Measurements from ENCODE around the gene LMBR1. TPM values are rescaled to one million over a fixed set of nuclear protein-coding genes. Genes with fewer than 3 reads are reported as not detected.
A peak's percentile ranks its signal among the peaks of the same experiment; 100 is the strongest.

LMBR1 gene
- total RNA-seq, 4 donors from 2014 or later: 39.9 to 63.0 (median 59.0) TPM

DNA sequence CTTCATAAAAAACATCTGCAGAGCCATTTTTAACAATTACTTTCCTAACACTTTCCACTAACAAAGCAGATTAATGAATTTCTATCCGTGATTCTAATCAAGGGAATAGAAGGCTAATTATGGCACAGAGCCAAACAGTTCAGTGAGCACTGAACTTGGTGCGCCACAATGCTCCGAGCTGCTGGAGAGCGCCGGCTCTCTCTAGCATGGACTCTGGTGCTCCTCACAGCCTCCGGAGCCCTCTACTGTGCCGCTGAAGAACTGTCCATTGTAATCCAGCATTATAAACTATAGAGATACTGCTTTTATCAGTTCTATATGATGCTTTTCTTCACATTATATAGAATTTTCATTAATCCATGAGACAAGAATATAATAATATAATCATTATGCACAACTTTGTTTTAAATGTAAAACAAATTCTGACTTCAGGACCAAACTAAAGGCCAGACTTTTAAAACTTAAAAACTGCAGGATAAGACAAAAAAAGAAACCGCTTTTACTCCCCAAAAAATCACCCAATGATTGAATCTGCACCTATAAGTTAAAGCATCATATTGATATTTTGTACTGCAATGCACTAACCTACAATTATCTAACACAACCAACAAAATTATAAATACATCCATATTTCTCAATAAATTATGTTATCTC, 128.8 kb downstream of the LMBR1 start:
- 13 to 17% methylated on average over 8 of the region's 8 CpGs for WGBS, 2 donors (ENCODE audit: low coverage in 1 of 2)
- no peak overlapping the region for H3K27ac ChIP-seq
- TF ChIP-seq, protein P1, sequence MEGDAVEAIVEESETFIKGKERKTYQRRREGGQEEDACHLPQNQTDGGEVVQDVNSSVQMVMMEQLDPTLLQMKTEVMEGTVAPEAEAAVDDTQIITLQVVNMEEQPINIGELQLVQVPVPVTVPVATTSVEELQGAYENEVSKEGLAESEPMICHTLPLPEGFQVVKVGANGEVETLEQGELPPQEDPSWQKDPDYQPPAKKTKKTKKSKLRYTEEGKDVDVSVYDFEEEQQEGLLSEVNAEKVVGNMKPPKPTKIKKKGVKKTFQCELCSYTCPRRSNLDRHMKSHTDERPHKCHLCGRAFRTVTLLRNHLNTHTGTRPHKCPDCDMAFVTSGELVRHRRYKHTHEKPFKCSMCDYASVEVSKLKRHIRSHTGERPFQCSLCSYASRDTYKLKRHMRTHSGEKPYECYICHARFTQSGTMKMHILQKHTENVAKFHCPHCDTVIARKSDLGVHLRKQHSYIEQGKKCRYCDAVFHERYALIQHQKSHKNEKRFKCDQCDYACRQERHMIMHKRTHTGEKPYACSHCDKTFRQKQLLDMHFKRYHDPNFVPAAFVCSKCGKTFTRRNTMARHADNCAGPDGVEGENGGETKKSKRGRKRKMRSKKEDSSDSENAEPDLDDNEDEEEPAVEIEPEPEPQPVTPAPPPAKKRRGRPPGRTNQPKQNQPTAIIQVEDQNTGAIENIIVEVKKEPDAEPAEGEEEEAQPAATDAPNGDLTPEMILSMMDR (IDR thresholded peaks at IDR 0.05): peak in 2 of 4 experiments; percentile 37 to 56
- TF ChIP-seq POLR2AphosphoS5 (IDR thresholded peaks at IDR 0.05): no peak
- no peak for TF ChIP-seq EP300 (IDR thresholded peaks at IDR 0.05)
- no peak for TF ChIP-seq POLR2A (IDR thresholded peaks at IDR 0.05)
- H3K4me1 ChIP-seq: no peaks in the 10 kb centered on the region
- ATAC-seq: peak; percentile 72
- no peak overlapping the region for H3K4me3 ChIP-seq
- peaks cover 0 to 4% of the 10 kb centered on the region in 2 donors for H3K36me3 ChIP-seq
- H3K9me3 ChIP-seq: no peaks in the 10 kb centered on the region
- H3K27me3 ChIP-seq: no peaks in the 10 kb centered on the region

DNA sequence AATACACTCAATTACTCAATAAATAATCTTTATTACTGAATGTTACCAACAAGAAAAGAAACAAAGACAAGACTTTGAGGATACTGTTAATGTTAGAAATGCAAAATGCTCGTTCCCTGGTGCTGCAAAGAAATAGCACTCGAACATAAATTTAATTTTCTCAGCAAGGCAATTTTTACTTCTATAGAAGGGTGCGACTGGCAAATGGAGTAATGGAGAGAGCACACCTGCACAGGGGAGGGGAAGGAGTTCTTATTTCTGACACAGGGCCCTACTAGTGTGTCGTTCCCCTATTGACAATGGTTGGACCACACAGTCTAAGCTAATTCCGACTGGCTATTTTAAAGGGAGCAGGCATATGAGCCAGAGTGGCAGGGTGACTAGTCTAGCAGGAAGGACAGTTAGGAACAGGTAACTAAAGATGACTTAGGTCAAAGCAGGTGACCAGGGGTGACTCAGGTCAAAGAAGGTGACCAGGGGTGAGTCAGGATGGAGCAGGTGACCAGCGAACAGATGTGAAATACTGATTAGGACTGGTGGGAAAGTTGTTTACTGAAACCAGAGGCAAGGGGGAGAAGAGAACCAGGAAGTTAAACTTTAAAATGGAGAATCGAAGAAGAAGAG, 133.3 kb downstream of the LMBR1 start:
- H3K4me1 ChIP-seq: no peaks in the 10 kb centered on the region
- 95 to 96% methylated on average over 6 of the region's 7 CpGs for WGBS, 2 donors (ENCODE audit: low coverage in 1 of 2)
- no peak for TF ChIP-seq POLR2AphosphoS5 (IDR thresholded peaks at IDR 0.05)
- TF ChIP-seq, protein P1 (IDR thresholded peaks at IDR 0.05): no peak
- no peak for TF ChIP-seq EP300 (IDR thresholded peaks at IDR 0.05)
- TF ChIP-seq POLR2A (IDR thresholded peaks at IDR 0.05): no peak
- no peak overlapping the region for H3K4me3 ChIP-seq
- H3K27ac ChIP-seq: no peak overlapping the region
- H3K9me3 ChIP-seq: no peaks in the 10 kb centered on the region
- peaks cover 0 to 8% of the 10 kb centered on the region in 2 donors for H3K36me3 ChIP-seq
- ATAC-seq: no peak
- no peaks in the 10 kb centered on the region for H3K27me3 ChIP-seq

DNA sequence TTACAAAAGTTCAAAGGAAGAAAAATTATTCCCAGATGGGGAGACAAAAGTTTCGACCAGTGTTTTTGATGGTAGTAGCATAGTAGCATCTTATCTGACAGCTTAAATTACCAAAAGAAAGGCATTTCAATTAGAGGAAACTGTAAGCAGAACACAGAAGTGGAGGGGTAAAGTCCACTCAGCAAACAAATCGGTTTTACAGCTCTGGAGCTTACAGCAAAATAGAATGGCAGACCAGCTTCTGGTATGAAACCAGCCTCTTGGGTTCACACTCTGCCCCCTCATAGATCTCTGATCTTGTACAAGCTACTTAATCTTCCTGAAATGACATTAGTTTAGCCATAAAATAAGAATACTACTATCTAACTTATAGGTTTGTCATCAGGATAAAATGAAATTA, 133.8 kb downstream of the LMBR1 start:
- 91 to 100% methylated on average over 1 to 2 of the region's 2 CpGs for WGBS, 2 donors (ENCODE audit: low coverage in 1 of 2)

DNA sequence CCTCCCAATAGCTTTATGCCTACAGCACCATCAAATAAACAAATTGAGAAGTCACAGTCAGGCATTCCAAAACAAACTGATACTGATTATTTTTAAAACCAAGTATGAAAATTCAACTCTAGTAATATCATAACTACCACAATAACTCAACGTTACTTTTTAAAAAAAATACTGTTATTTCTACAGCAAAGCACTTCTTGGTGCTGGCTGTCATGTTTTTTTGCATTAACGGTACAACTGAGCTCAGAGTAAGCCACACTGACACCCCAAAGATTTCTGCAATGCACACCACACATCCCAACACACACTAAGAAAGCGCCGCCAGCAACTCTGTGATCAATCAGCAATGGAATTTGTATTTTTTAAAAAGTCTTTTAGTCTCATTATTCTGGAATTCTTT, 138.8 kb downstream of the LMBR1 start:
- Histone ChIP-seq H3K36me3 (peaks cover 0 to 30% of the 10 kb centered on the region in 2 donors), H3K9me3 (no peaks in the 10 kb centered on the region), H3K27ac (no peak overlapping the region), H3K27me3 (no peaks in the 10 kb centered on the region), H3K4me3 (no peak overlapping the region), H3K4me1 (no peaks in the 10 kb centered on the region)
- no peak for ATAC-seq
- no peak for TF ChIP-seq POLR2A (IDR thresholded peaks at IDR 0.05)
- no peak for TF ChIP-seq POLR2AphosphoS5 (IDR thresholded peaks at IDR 0.05)
- TF ChIP-seq, protein P1 (IDR thresholded peaks at IDR 0.05): no peak
- no peak for TF ChIP-seq EP300 (IDR thresholded peaks at IDR 0.05)
- 89 to 94% methylated on average over 4 of the region's 4 CpGs for WGBS, 2 donors (ENCODE audit: low coverage in 1 of 2)

More for the DNA sequence above, 133.8 kb downstream of the LMBR1 start:
- TF ChIP-seq EP300 (IDR thresholded peaks at IDR 0.05): no peak
- TF ChIP-seq, protein P1 (IDR thresholded peaks at IDR 0.05): no peak
- ATAC-seq: no peak
- Histone ChIP-seq H3K4me3 (no peak overlapping the region), H3K4me1 (no peaks in the 10 kb centered on the region), H3K36me3 (peaks cover 0 to 8% of the 10 kb centered on the region in 2 donors), H3K9me3 (no peaks in the 10 kb centered on the region), H3K27me3 (no peaks in the 10 kb centered on the region), H3K27ac (no peak overlapping the region)

DNA sequence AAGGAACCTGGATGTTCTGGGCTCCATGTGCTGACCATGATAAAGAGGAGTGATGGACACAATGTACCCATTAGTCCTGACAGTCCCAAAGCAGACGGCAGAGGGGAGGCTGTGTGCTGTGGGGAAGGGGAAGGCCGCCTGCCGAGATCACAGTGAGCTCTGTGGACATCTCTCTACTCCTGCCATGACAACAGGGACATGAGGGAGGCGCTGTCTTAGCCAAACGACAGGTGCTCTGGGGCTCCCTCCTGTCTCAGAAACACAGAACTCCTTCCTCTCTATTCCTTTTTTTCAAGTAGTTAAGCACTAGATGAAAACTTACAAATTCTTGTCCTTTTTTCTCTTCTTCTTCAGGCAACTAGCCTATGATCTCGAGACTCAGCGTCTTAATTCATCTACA, 139.4 kb downstream of the LMBR1 start:
- no peaks in the 10 kb centered on the region for H3K4me1 ChIP-seq
- H3K27ac ChIP-seq: no peak overlapping the region
- WGBS, 2 donors (ENCODE audit: low coverage in 1 of 2): 80 to 96% methylated on average over 6 to 7 of the region's 7 CpGs
- no peaks in the 10 kb centered on the region for H3K9me3 ChIP-seq
- no peaks in the 10 kb centered on the region for H3K27me3 ChIP-seq
- no peak for ATAC-seq
- TF ChIP-seq POLR2AphosphoS5 (IDR thresholded peaks at IDR 0.05): no peak
- TF ChIP-seq EP300 (IDR thresholded peaks at IDR 0.05): no peak
- no peak for TF ChIP-seq POLR2A (IDR thresholded peaks at IDR 0.05)
- TF ChIP-seq, protein P1 (IDR thresholded peaks at IDR 0.05): no peak
- no peak overlapping the region for H3K4me3 ChIP-seq
- peaks cover 0 to 30% of the 10 kb centered on the region in 2 donors for H3K36me3 ChIP-seq

All from gastroesophageal sphincter (tissue), 4 donors.